ENCODE data around the gene HTRA3. TPM values are rescaled to one million over a fixed set of nuclear protein-coding genes. Genes with fewer than 3 reads are reported as not detected.

The HTRA3 gene
- total and polyA plus RNA-seq, 2 donors = 1.5 to 2.1 TPM

DNA sequence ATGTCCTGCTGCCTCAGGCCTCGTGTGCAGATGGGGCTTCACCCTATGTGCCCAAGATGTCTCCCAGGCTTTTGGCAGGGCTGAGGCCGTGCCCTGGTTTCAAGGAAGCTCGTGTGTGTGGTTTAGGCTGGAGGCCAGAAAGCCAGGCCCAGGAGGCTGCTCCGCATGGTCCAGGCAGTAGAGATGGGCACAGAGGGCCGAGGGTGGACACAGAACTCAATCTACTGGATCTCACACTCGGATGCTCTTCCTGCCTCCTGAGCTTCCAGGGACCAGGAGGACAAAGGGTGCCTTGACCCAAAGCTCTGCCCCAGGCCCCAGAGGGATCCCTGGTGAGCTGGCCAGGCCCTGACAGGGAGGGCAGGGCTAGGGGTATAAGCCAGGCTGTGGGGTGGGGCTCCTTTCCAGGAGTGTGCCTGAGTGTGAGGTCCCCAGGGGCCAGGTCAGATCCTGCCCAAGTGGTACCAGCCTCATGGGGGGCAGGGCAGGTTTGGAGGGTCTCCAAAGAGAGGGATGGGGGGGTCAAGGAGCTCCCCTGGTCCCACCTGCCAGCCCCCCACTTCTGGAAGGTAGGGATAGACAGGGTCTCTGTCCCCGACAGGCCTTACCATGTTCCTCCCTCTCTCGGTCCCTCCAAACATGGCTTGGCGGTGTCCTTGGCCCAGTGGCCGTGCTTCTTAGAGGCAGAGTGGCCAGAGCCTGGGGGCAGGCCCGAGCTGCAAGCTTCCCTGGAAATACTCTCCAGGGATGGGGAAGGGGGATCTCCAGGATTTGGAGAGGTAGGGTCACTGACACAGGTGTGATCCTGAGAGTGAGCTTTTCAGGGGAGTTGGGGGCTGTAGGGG is 23.8 kb downstream of the HTRA3 start:
- Histone ChIP-seq H3K9me3 (ENCODE audit: control insufficient read depth in 2 of 2, insufficient read depth in 1 of 2, low read length in 1 of 2) (no peaks in the 10 kb centered on the region), H3K27me3 (ENCODE audit: control insufficient read depth in 2 of 2, insufficient read depth in 1 of 2, low read length in 1 of 2) (no peaks in the 10 kb centered on the region), H3K36me3 (ENCODE audit: control insufficient read depth in 2 of 2, insufficient read depth in 2 of 2, low read length in 1 of 2) (no peaks in the 10 kb centered on the region), H3K4me3 (ENCODE audit: low read length in 2 of 2) (no peak overlapping the region), H3K27ac (ENCODE audit: low read depth in 1 of 2, low read length in 1 of 2) (no peak overlapping the region), H3K4me1 (ENCODE audit: control insufficient read depth in 2 of 2, insufficient read depth in 2 of 2, low read length in 2 of 2) (no peaks in the 10 kb centered on the region)
- 92% methylated on average over 11 of the region's 11 CpGs for WGBS
- DNase-seq (ENCODE audit: low read depth in 6 of 9, low spot score in 9 of 9) = no peak

DNA sequence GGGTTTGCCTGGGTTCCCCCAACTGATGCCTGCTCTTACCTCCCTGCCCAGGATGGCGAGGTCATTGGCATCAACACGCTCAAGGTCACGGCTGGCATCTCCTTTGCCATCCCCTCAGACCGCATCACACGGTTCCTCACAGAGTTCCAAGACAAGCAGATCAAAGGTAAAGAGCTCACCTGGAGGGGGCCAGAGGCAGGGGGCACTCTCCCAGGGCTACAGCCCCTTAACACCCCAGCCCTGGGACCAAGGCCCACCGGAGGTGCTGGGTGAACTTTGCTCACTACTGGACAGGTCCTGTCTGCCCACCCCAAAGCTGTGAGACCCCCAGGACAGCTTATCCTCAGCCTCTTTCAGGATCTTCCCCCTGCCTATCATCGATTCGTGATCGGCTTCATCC is 24.5 kb downstream of the HTRA3 start:
- no peaks in the 10 kb centered on the region for H3K4me1 ChIP-seq (ENCODE audit: control insufficient read depth in 2 of 2, insufficient read depth in 2 of 2, low read length in 2 of 2)
- H3K36me3 ChIP-seq (ENCODE audit: control insufficient read depth in 2 of 2, insufficient read depth in 2 of 2, low read length in 1 of 2) = no peaks in the 10 kb centered on the region
- WGBS = 95% methylated on average over 9 of the region's 9 CpGs
- H3K27me3 ChIP-seq (ENCODE audit: control insufficient read depth in 2 of 2, insufficient read depth in 1 of 2, low read length in 1 of 2) = no peaks in the 10 kb centered on the region
- DNase-seq (ENCODE audit: low read depth in 6 of 9, low spot score in 9 of 9) = no peak
- no peak overlapping the region for H3K4me3 ChIP-seq (ENCODE audit: low read length in 2 of 2)
- H3K27ac ChIP-seq (ENCODE audit: low read depth in 1 of 2, low read length in 1 of 2) = no peak overlapping the region
- H3K9me3 ChIP-seq (ENCODE audit: control insufficient read depth in 2 of 2, insufficient read depth in 1 of 2, low read length in 1 of 2) = no peaks in the 10 kb centered on the region

DNA sequence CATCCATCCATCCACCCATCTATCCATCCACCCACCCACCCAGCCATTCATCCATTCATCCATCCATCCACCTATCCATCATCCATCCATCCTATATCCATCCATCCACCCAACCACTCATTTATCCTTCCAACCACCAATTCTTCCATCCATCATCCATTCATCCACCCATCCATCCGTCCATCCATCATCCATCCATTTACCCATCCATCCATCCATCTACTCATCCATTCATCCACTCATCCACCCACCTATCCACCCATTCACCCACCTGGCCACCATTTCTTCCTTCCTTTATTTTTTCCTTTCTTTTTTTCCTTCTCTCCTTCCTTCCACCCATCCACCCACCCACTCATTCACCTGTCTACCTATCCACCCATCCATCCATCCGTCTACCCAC is 25.2 kb downstream of the HTRA3 start:
- Histone ChIP-seq H3K4me3 (ENCODE audit: low read length in 2 of 2) (no peak overlapping the region), H3K9me3 (ENCODE audit: control insufficient read depth in 2 of 2, insufficient read depth in 1 of 2, low read length in 1 of 2) (no peaks in the 10 kb centered on the region), H3K36me3 (ENCODE audit: control insufficient read depth in 2 of 2, insufficient read depth in 2 of 2, low read length in 1 of 2) (no peaks in the 10 kb centered on the region), H3K4me1 (ENCODE audit: control insufficient read depth in 2 of 2, insufficient read depth in 2 of 2, low read length in 2 of 2) (no peaks in the 10 kb centered on the region), H3K27me3 (ENCODE audit: control insufficient read depth in 2 of 2, insufficient read depth in 1 of 2, low read length in 1 of 2) (no peaks in the 10 kb centered on the region), H3K27ac (ENCODE audit: low read depth in 1 of 2, low read length in 1 of 2) (no peak overlapping the region)
- WGBS = 98% methylated on average over 2 of the region's 2 CpGs
- no peak for DNase-seq (ENCODE audit: low read depth in 6 of 9, low spot score in 9 of 9)

- no peak for DNase-seq (ENCODE audit: low read depth in 6 of 9, low spot score in 9 of 9)
- Histone ChIP-seq H3K9me3 (ENCODE audit: control insufficient read depth in 2 of 2, insufficient read depth in 1 of 2, low read length in 1 of 2) (no peaks in the 10 kb centered on the region), H3K36me3 (ENCODE audit: control insufficient read depth in 2 of 2, insufficient read depth in 2 of 2, low read length in 1 of 2) (no peaks in the 10 kb centered on the region), H3K4me1 (ENCODE audit: control insufficient read depth in 2 of 2, insufficient read depth in 2 of 2, low read length in 2 of 2) (no peaks in the 10 kb centered on the region), H3K27me3 (ENCODE audit: control insufficient read depth in 2 of 2, insufficient read depth in 1 of 2, low read length in 1 of 2) (no peaks in the 10 kb centered on the region), H3K27ac (ENCODE audit: low read depth in 1 of 2, low read length in 1 of 2) (no peak overlapping the region), H3K4me3 (ENCODE audit: low read length in 2 of 2) (no peak overlapping the region)
- WGBS = 84% methylated on average over 6 of the region's 6 CpGs
These were observed 25.9 kb downstream of the HTRA3 start for GRCh38 chr4:8295471-8295870.

DNA sequence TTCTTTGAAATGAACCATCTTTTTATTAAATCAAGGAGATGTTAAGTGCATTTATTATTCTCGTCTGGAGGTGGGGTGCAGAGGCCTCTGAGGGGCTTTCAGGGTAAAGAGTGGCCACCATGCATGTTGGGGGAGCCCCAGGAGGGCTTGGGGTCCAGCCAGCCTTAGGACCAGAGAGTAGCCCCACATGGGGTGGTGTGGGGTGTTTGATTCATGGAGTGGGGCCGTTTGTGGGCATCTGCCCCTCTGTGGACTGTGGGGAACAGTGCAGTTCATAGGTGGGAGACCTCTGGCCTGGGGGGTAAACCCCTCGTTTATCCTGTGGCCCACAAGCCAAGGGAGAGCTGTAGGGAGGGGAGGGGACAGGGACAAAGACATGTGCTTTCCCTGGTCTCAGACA is 26.9 kb downstream of the HTRA3 start:
- Histone ChIP-seq H3K4me1 (ENCODE audit: control insufficient read depth in 2 of 2, insufficient read depth in 2 of 2, low read length in 2 of 2) (no peaks in the 10 kb centered on the region), H3K36me3 (ENCODE audit: control insufficient read depth in 2 of 2, insufficient read depth in 2 of 2, low read length in 1 of 2) (no peaks in the 10 kb centered on the region), H3K9me3 (ENCODE audit: control insufficient read depth in 2 of 2, insufficient read depth in 1 of 2, low read length in 1 of 2) (no peaks in the 10 kb centered on the region), H3K4me3 (ENCODE audit: low read length in 2 of 2) (no peak overlapping the region), H3K27ac (ENCODE audit: low read depth in 1 of 2, low read length in 1 of 2) (no peak overlapping the region), H3K27me3 (ENCODE audit: control insufficient read depth in 2 of 2, insufficient read depth in 1 of 2, low read length in 1 of 2) (no peaks in the 10 kb centered on the region)
- 86% methylated on average over 3 of the region's 3 CpGs for WGBS
- DNase-seq (ENCODE audit: low read depth in 6 of 9, low spot score in 9 of 9) = no peak

DNA sequence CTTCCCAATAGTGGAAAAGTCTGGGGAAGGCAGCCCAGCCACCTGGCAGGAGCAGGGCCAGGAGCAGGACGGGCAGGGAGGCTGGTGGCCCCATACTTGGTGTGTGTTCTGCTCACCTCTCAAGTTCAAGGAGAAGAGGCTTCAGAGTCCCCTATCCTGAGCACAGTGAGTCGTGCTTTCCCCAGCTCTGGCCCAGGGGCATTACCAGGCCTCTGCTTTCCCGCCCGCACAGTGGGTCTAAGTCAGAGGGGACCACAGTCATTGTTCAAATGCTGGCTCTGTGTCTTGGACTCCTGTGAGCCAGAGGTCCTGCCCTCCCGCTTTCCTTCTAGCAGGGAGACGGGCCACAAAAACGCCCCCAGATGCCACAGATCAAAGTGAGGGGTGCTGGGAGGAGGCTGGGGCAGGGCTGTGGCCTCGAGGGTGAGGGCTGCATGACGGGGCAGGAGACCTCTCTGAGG is 27.6 kb downstream of the HTRA3 start:
- H3K4me1 ChIP-seq (ENCODE audit: control insufficient read depth in 2 of 2, insufficient read depth in 2 of 2, low read length in 2 of 2) = no peaks in the 10 kb centered on the region
- no peaks in the 10 kb centered on the region for H3K36me3 ChIP-seq (ENCODE audit: control insufficient read depth in 2 of 2, insufficient read depth in 2 of 2, low read length in 1 of 2)
- no peak overlapping the region for H3K4me3 ChIP-seq (ENCODE audit: low read length in 2 of 2)
- 84% methylated on average over 9 of the region's 9 CpGs for WGBS
- H3K27ac ChIP-seq (ENCODE audit: low read depth in 1 of 2, low read length in 1 of 2) = no peak overlapping the region
- DNase-seq (ENCODE audit: low read depth in 6 of 9, low spot score in 9 of 9) = no peak
- H3K9me3 ChIP-seq (ENCODE audit: control insufficient read depth in 2 of 2, insufficient read depth in 1 of 2, low read length in 1 of 2) = no peaks in the 10 kb centered on the region
- H3K27me3 ChIP-seq (ENCODE audit: control insufficient read depth in 2 of 2, insufficient read depth in 1 of 2, low read length in 1 of 2) = no peaks in the 10 kb centered on the region

DNA sequence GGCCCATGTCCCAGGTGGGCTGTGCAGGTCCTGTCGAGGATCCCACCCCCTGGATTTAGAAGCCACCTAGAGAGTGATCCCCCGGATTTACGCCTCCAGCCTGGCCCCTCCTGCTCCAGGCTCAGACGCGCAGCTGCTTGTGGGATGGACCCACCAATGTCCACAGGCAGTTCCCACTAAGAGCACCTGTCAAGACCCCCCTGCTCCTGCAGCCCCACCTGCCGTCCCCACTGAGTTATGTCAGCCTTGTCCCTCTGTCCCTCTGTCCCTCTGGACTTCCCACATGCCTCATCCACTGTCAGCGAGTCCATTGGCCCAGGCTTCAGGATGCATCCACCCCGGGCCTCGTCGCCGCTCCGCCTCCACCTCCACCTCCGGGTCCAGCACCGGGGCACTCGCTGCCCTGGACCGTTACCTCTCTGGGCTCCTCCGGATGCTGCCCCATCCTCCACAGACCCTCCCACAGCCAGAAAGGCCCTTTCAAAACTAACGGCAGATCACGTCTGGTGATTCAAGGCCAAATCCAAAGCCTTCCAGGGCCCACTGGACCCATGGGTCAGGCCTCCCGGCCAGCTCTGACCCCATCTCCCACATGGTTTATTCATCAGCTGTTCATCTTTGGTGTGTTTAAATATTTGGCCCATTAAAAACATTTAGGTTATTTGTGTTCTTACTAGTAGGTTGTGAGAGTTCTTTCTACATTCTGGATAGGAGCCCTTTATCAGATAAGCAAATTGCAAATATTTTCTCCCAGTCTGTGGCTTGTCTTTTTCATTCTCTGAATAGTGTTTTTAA is 28.3 kb downstream of the HTRA3 start:
- H3K9me3 ChIP-seq (ENCODE audit: control insufficient read depth in 2 of 2, insufficient read depth in 1 of 2, low read length in 1 of 2) = no peaks in the 10 kb centered on the region
- no peak overlapping the region for H3K27ac ChIP-seq (ENCODE audit: low read depth in 1 of 2, low read length in 1 of 2)
- no peaks in the 10 kb centered on the region for H3K4me1 ChIP-seq (ENCODE audit: control insufficient read depth in 2 of 2, insufficient read depth in 2 of 2, low read length in 2 of 2)
- no peaks in the 10 kb centered on the region for H3K27me3 ChIP-seq (ENCODE audit: control insufficient read depth in 2 of 2, insufficient read depth in 1 of 2, low read length in 1 of 2)
- DNase-seq (ENCODE audit: low read depth in 6 of 9, low spot score in 9 of 9) = no peak
- H3K4me3 ChIP-seq (ENCODE audit: low read length in 2 of 2) = no peak overlapping the region
- 91% methylated on average over 20 of the region's 20 CpGs for WGBS
- no peaks in the 10 kb centered on the region for H3K36me3 ChIP-seq (ENCODE audit: control insufficient read depth in 2 of 2, insufficient read depth in 2 of 2, low read length in 1 of 2)

DNA sequence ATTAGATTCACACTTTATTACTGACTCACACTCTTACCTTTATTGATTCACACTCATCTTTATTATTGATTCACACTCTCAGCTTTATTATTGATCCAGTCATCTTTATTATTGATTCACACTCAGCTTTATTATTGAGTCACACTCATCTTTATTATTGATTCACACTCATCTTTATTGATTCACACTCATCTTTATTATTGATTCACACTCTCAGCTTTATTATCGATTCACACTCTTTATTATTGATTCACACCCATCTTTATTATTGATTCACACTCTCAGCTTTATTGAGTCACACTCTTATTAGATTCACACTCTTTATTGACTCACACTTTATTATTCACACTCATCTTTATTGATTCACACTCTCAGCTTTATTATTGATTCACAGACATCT is 31.3 kb downstream of the HTRA3 start:
- H3K9me3 ChIP-seq (ENCODE audit: control insufficient read depth in 2 of 2, insufficient read depth in 1 of 2, low read length in 1 of 2) = no peaks in the 10 kb centered on the region
- H3K4me3 ChIP-seq (ENCODE audit: low read length in 2 of 2) = no peak overlapping the region
- no peak for DNase-seq (ENCODE audit: low read depth in 6 of 9, low spot score in 9 of 9)
- 100% methylated on average over 1 of the region's 1 CpG for WGBS
- no peak overlapping the region for H3K27ac ChIP-seq (ENCODE audit: low read depth in 1 of 2, low read length in 1 of 2)
- H3K36me3 ChIP-seq (ENCODE audit: control insufficient read depth in 2 of 2, insufficient read depth in 2 of 2, low read length in 1 of 2) = no peaks in the 10 kb centered on the region
- H3K27me3 ChIP-seq (ENCODE audit: control insufficient read depth in 2 of 2, insufficient read depth in 1 of 2, low read length in 1 of 2) = no peaks in the 10 kb centered on the region
- no peaks in the 10 kb centered on the region for H3K4me1 ChIP-seq (ENCODE audit: control insufficient read depth in 2 of 2, insufficient read depth in 2 of 2, low read length in 2 of 2)

Data from thymus (tissue), 11 donors.